Peyer's patch (tissue), 4 donors: Measurements from ENCODE around the gene CNOT3.

Experiments
- POLR2A ChIP-seq, 2 donors: fragments of 450-650 bp; IDR thresholded peaks; one replicate each; pipeline ENCODE4 v1.5.1; 2017; ENCODE audit warnings: antibody characterized with exemption in 2 of 2, mild to moderate bottlenecking in 2 of 2, moderate library complexity in 2 of 2
- TF ChIP-seq, protein P1 (sequence below), 6 experiments: fragments of 450-650 bp in 4 of 6; fragments of 200-600 bp in 2 of 6; sonication (generic) in 1 of 6; IDR thresholded peaks; one replicate each; pipeline ENCODE4 v1.5.1; 2017 to 2019; ENCODE audit warnings: antibody characterized with exemption in 6 of 6, mild to moderate bottlenecking in 3 of 6, moderate library complexity in 1 of 6

DNA sequence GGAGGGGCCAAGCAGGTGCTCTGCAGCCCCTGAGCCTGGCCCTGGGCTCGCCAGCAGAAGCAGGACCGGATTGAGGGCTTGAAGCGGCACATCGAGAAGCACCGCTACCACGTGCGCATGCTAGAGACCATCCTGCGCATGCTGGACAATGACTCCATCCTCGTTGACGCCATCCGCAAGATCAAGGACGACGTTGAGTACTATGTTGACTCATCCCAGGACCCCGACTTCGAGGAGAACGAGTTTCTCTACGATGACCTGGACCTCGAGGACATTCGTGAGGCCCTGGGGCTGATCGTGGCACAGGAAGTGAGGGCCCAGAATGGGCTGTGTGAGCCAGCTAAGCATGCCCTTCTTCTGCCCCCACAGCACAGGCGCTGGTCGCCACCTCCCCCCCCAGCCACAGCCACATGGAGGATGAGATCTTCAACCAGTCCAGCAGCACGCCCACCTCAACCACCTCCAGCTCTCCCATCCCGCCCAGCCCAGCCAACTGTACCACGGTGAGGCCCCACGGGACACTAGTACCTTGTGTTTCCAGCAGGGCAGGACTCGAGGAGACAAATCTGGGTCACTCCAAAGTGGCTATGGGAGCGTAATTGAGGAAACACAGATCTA, 8.1 kb downstream of the CNOT3 start:
- TF ChIP-seq, protein P1, sequence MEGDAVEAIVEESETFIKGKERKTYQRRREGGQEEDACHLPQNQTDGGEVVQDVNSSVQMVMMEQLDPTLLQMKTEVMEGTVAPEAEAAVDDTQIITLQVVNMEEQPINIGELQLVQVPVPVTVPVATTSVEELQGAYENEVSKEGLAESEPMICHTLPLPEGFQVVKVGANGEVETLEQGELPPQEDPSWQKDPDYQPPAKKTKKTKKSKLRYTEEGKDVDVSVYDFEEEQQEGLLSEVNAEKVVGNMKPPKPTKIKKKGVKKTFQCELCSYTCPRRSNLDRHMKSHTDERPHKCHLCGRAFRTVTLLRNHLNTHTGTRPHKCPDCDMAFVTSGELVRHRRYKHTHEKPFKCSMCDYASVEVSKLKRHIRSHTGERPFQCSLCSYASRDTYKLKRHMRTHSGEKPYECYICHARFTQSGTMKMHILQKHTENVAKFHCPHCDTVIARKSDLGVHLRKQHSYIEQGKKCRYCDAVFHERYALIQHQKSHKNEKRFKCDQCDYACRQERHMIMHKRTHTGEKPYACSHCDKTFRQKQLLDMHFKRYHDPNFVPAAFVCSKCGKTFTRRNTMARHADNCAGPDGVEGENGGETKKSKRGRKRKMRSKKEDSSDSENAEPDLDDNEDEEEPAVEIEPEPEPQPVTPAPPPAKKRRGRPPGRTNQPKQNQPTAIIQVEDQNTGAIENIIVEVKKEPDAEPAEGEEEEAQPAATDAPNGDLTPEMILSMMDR (IDR thresholded peaks at IDR 0.05): no peak
- no peak for TF ChIP-seq POLR2A (IDR thresholded peaks at IDR 0.05)
